ENCODE results near the gene LRMDA. TPM values are rescaled to one million over a fixed set of nuclear protein-coding genes. Genes with fewer than 3 reads are reported as not detected.

The LRMDA gene
- total and polyA plus RNA-seq, 2 of the 4 experiments (the other 2 are of a cell fraction): 0.07 TPM; not detected in 1

DNA sequence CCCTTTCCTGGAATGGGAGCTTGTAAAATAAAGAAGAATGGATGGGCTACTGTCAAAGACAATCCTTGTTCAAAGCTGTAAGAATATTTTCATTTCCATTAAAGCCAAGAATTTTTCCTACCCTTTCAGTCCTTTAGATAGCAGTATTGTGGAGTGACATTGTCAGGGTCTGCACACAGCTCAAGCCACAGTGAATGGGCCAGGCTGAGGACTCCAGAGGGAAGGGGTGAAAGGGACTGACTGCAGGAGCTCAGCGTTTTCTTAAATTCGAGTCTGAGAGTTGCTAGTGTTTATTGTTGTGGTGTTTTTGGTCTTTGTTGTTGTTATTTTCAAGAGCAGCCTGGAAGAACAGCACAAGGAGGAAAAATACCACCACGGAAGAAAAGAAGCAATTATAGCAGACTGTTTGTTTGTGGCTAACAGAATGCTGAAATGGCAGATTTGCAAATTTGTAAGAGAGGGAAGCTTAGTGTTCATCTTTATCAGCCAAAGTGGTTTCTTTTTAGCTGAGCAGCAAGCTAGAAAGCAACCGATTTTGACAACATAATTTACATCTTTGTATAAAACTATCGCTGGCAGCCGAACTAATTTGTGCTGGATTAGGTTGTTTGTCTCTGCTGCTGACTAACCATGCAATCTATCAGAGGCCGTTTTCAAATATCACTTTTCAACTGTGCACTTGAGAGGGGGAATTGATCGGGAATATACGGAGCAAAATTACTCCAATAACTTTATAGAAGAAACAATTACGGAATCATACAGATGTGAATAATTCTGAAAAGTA is 192.1 kb downstream of the LRMDA start:
- Histone ChIP-seq H3K9ac (ENCODE audit: low read depth, low read length) (no peak overlapping the region), H4K20me1 (ENCODE audit: insufficient read depth, low read length) (no peaks in the 10 kb centered on the region), H3K9me1 (ENCODE audit: insufficient read depth, low read length) (no peaks in the 10 kb centered on the region), H3K23ac (ENCODE audit: low read depth, low read length) (no peak overlapping the region), H2AFZ (replicated peaks; ENCODE audit: low read length, poor library complexity) (no peak overlapping the region), H3K4me3 (ENCODE audit: insufficient read depth, low read depth, low read length) (no peak overlapping the region), H3K4me2 (ENCODE audit: low read depth, low read length) (no peak overlapping the region), H3K4ac (ENCODE audit: low read depth, low read length) (no peak overlapping the region), H3K79me1 (ENCODE audit: low read depth in 1 of 2, low read length in 2 of 2) (no peaks in the 10 kb centered on the region), H2BK20ac (ENCODE audit: low read depth, low read length) (no peak overlapping the region), H2BK5ac (ENCODE audit: low read depth, low read length, poor library complexity, severe bottlenecking) (no peak overlapping the region), H2BK15ac (ENCODE audit: low read depth, low read length) (no peak overlapping the region), H2AK9ac (replicated peaks; ENCODE audit: low read depth, low read length, poor library complexity) (no peak overlapping the region), H4K8ac (ENCODE audit: low read depth in 2 of 2, low read length in 2 of 2) (no peak overlapping the region), H3K9me3 (ENCODE audit: control insufficient read depth, insufficient read depth, low read length) (no peaks in the 10 kb centered on the region), H3K27me3 (ENCODE audit: control insufficient read depth, insufficient read depth, low read length) (peaks cover 4% of the 10 kb centered on the region; the same call in 1 of the 2 replicates), H4K5ac (ENCODE audit: low read depth, low read length) (no peak overlapping the region), H3K36me3 (ENCODE audit: control insufficient read depth, insufficient read depth, low read length) (no peaks in the 10 kb centered on the region), H4K91ac (ENCODE audit: insufficient read depth, low read depth, low read length) (no peak overlapping the region), H2AK5ac (ENCODE audit: low read depth, low read length) (no peak overlapping the region), H3K56ac (ENCODE audit: extremely low read depth, insufficient read depth, low read length) (no peak overlapping the region), H3K18ac (ENCODE audit: low read depth, low read length) (no peak overlapping the region), H3K14ac (replicated peaks; ENCODE audit: low read depth, low read length) (no peak overlapping the region), H3K27ac (ENCODE audit: insufficient read depth, low read length) (no peak overlapping the region), H3K4me1 (ENCODE audit: control insufficient read depth, insufficient read depth, low read length) (no peaks in the 10 kb centered on the region), H2BK120ac (ENCODE audit: low read depth, low read length) (no peak overlapping the region)
- in situ Hi-C loops (cut with MboI; ENCODE audit: low sequenced_read_pairs) (no loop called here), intact Hi-C loops (cut with micrococcal nuclease) (no loop called here), dilution Hi-C loops (cut with HindIII; ENCODE audit: low sequenced_read_pairs, unreplicated experiment) (no loop called here)
- WGBS, 2 experiments (ENCODE audit: extremely low coverage in 2 of 2, insufficient read length in 1 of 2): no CpG with 5 or more reads among the region's 10 CpGs
- ATAC-seq (ENCODE audit: low read depth) (no peak), DNase-seq (no peak)
- BruUV-seq (replicated peaks): no TSS peak
- TF ChIP-seq CEBPB (IDR thresholded peaks at IDR 0.05; ENCODE audit: low read depth, low read length) (no peak), MXI1 (IDR thresholded peaks at IDR 0.05; ENCODE audit: borderline replicate concordance, low read depth, low read length) (no peak), FOS (IDR thresholded peaks at IDR 0.05; ENCODE audit: low read depth, low read length) (no peak), MAFK (IDR thresholded peaks at IDR 0.05; ENCODE audit: low read depth, low read length) (peak; percentile 48), RAD21 (IDR thresholded peaks at IDR 0.05; ENCODE audit: low read length) (no peak), CHD1 (IDR thresholded peaks at IDR 0.05; ENCODE audit: low read depth, low read length) (no peak), SMC3 (IDR thresholded peaks at IDR 0.05; ENCODE audit: low read depth, low read length) (no peak)
- TF ChIP-seq, protein P1, sequence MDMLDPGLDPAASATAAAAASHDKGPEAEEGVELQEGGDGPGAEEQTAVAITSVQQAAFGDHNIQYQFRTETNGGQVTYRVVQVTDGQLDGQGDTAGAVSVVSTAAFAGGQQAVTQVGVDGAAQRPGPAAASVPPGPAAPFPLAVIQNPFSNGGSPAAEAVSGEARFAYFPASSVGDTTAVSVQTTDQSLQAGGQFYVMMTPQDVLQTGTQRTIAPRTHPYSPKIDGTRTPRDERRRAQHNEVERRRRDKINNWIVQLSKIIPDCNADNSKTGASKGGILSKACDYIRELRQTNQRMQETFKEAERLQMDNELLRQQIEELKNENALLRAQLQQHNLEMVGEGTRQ (IDR thresholded peaks at IDR 0.05; ENCODE audit: low read depth, low read length): no peak
- CTCF ChIA-PET: no interaction called here
- POLR2A ChIA-PET (ENCODE audit: unreplicated experiment): interaction anchor here (0.7 kb wide), 1 partner anchor 208 kb away, joined by 3 read pairs; no protein-coding TSS in a partner anchor

Measured in IMR-90 (cell line).